Measurements from ENCODE around the gene HTR6.

The HTR6 gene

GRCh38 chr1:19720973-19721372 lies 56.3 kb downstream of the HTR6 start:
- DNase-seq (ENCODE audit: low spot score): no peak

GRCh38 chr1:19723874-19724273 lies 59.2 kb downstream of the HTR6 start:
- DNase-seq (ENCODE audit: low spot score): no peak

GRCh38 chr1:19725606-19726005 lies 60.9 kb downstream of the HTR6 start:
- no peak for DNase-seq (ENCODE audit: low spot score)

GRCh38 chr1:19728413-19729145 lies 63.9 kb downstream of the HTR6 start:
- DNase-seq (ENCODE audit: low spot score): no peak

GRCh38 chr1:19730232-19730631 lies 65.6 kb downstream of the HTR6 start:
- DNase-seq (ENCODE audit: low spot score): no peak
